H1 (cell line): Measurements from ENCODE around the gene HSD17B3. TPM values are rescaled to one million over a fixed set of nuclear protein-coding genes. Genes with fewer than 3 reads are reported as not detected.

ENCODE experiments used
- ASH2L ChIP-seq: fragments of 200-600, 300-600 bp; sonication (generic); IDR thresholded peaks from one replicate; pipeline ENCODE4 v1.7.1; 2017; ENCODE audit warnings: low read length
- ATF2 ChIP-seq: IDR thresholded peaks from 2 replicates; pipeline ENCODE4 v1.6.1; 2012; ENCODE audit warnings: low read length, inconsistent platforms
- BRCA1 ChIP-seq: IDR thresholded peaks from 2 replicates; pipeline ENCODE4 v1.6.1; 2012; ENCODE audit warnings: low read depth, low read length, improper control_type of control experiment
- CREB1 ChIP-seq: IDR thresholded peaks from 2 replicates; pipeline ENCODE4 v1.6.1; 2012; ENCODE audit warnings: inconsistent platforms
- CTBP2 ChIP-seq: IDR thresholded peaks from 2 replicates; pipeline ENCODE4 v1.7.0; 2011; ENCODE audit warnings: borderline replicate concordance, mild to moderate bottlenecking, moderate library complexity, mixed read lengths, low read length; ENCODE audit not compliant: insufficient read depth, insufficient read length
- CTCF ChIP-seq, 3 experiments: IDR thresholded peaks; 1 replicate in 2 of 3; 2 replicates in 1 of 3; pipeline versions ENCODE4 v1.5.1 to v1.6.1; 2011; ENCODE audit warnings: low read length in 3 of 3, mild to moderate bottlenecking in 3 of 3, inconsistent platforms in 2 of 3, low read depth in 1 of 3, moderate library complexity in 1 of 3; ENCODE audit not compliant: insufficient read depth in 1 of 3; ENCODE audit errors: control extremely low read depth in 1 of 3
- GTF2F1 ChIP-seq: IDR thresholded peaks from 2 replicates; pipeline ENCODE4 v1.6.1; 2012; ENCODE audit warnings: low read depth, low read length, improper control_type of control experiment, borderline replicate concordance
- JUN ChIP-seq: IDR thresholded peaks from 2 replicates; pipeline ENCODE4 v1.6.1; 2011; ENCODE audit warnings: low read depth, mild to moderate bottlenecking, improper control_type of control experiment, low read length
- JUND ChIP-seq: IDR thresholded peaks from 2 replicates; pipeline ENCODE4 v1.6.1; 2011; ENCODE audit warnings: mild to moderate bottlenecking, improper control_type of control experiment, low read length
- KDM5A ChIP-seq: fragments of 200-600 bp; IDR thresholded peaks from 2 replicates; pipeline ENCODE4 v1.7.1; 2012; ENCODE audit warnings: mild to moderate bottlenecking, low read length, inconsistent platforms, mixed read lengths
- PHF8 ChIP-seq: fragments of 200-600 bp; sonication (generic); conservative IDR thresholded peaks from 2 replicates; pipeline ENCODE4 v1.7.1; 2012; ENCODE audit warnings: low read depth, mild to moderate bottlenecking, inconsistent platforms, low read length, moderate library complexity
- POLR2A ChIP-seq, 2 experiments: IDR thresholded peaks; 1 replicate in 1 of 2; 2 replicates in 1 of 2; pipeline ENCODE4 v1.6.1; 2011; ENCODE audit warnings: low read depth in 2 of 2, low read length in 2 of 2, mild to moderate bottlenecking in 2 of 2; ENCODE audit errors: control extremely low read depth in 1 of 2
- RAD21 ChIP-seq, 2 experiments: IDR thresholded peaks in 1 of 2; conservative IDR thresholded peaks in 1 of 2; 2 replicates each; pipeline ENCODE4 v1.6.1; 2011; ENCODE audit warnings: low read depth in 2 of 2, low read length in 2 of 2, improper control_type of control experiment in 1 of 2, inconsistent platforms in 1 of 2, mild to moderate bottlenecking in 1 of 2, moderate library complexity in 1 of 2
- RNF2 ChIP-seq: fragments of 200-900, 300-1000 bp; sonication (generic); IDR thresholded peaks from 2 replicates; pipeline ENCODE4 v1.7.1; 2016; ENCODE audit warnings: borderline replicate concordance, low read depth, mild to moderate bottlenecking, antibody characterized with exemption, low read length; ENCODE audit not compliant: poor library complexity, severe bottlenecking; ENCODE audit errors: missing control alignments
- SIRT6 ChIP-seq: IDR thresholded peaks from one replicate; pipeline ENCODE4 v1.7.1; 2012; ENCODE audit warnings: low read length, inconsistent platforms
- SIX5 ChIP-seq: IDR thresholded peaks from 2 replicates; pipeline ENCODE4 v1.6.1; 2011; ENCODE audit warnings: mild to moderate bottlenecking, low read depth, low read length
- TAF7 ChIP-seq: optimal IDR thresholded peaks from 2 replicates; pipeline ENCODE3; 2011; ENCODE audit warnings: low read depth, mild to moderate bottlenecking, inconsistent platforms, low read length, moderate library complexity, borderline replicate concordance
- YY1 ChIP-seq: IDR thresholded peaks from 2 replicates; pipeline ENCODE4 v1.6.1; 2011; ENCODE audit warnings: low read depth, mild to moderate bottlenecking, low read length
- polyA plus RNA-seq, 7 experiments: library from polyadenylated mRNA; depleted of rRNA in 3 of 7; stranded (reverse) in 5 of 7; unstranded in 2 of 7; fragments of >200 nt in 5 of 7; fragments of 200-250 nt in 2 of 7; gene quantifications; 1 replicate in 5 of 7; 2 replicates in 1 of 7; 4 replicates in 1 of 7; pipeline versions ENCODE4 v1.2.1 to v1.2.3, GENCODE V29; 2011 to 2013; ENCODE audit warnings: missing spikeins in 2 of 7, mixed read lengths in 2 of 7
- total RNA-seq: library from RNA; stranded (reverse); fragmentation: NEBNext Ultra II Directional; extraction: Animal tissue kit (Norgen Biotek cat#: 25700); gene quantifications from 2 replicates; pipeline ENCODE4 v1.2.1, GENCODE V29; 2021

Gene HSD17B3
- total and polyA plus RNA-seq, 2 of the 8 experiments (the other 6 are each of a cell fraction or from before 2014, with no cell fraction given) = not detected

- peak; percentile 59 for TF ChIP-seq TAF7
- no peak for TF ChIP-seq KDM5A
- TF ChIP-seq RAD21 (IDR thresholded peaks at IDR 0.05 in 1 of 2, conservative IDR thresholded peaks at IDR 0.05 in 1 of 2; ENCODE audit: low read depth in 2 of 2, low read length in 2 of 2) = peak; percentile 94 to 95
- peak; percentile 80 for TF ChIP-seq BRCA1
- no peak for TF ChIP-seq GTF2F1
- no peak for TF ChIP-seq JUND
- TF ChIP-seq RNF2 = no peak
- TF ChIP-seq POLR2A (IDR thresholded peaks at IDR 0.05; ENCODE audit: control extremely low read depth in 1 of 2, low read depth in 2 of 2, low read length in 2 of 2) = no peak
- no peak for TF ChIP-seq SIX5
- TF ChIP-seq CTCF (IDR thresholded peaks at IDR 0.05; ENCODE audit: control extremely low read depth in 1 of 3, insufficient read depth in 1 of 3, low read depth in 1 of 3, low read length in 3 of 3) = peak; percentile 94 to 99 (median 98)
- TF ChIP-seq YY1 = 0 out of 2 replicates have a peak, but pooled peaks have one; percentile 53
- no peak for TF ChIP-seq PHF8
- TF ChIP-seq SIRT6 = no peak
- TF ChIP-seq ATF2 = 0 out of 2 replicates have a peak, but pooled peaks have one; percentile 50
- peak; percentile 35; the same call in 1 of the 2 replicates for TF ChIP-seq CREB1
- no peak for TF ChIP-seq JUN
- TF ChIP-seq CTBP2 = no peak
- peak; percentile 70 for TF ChIP-seq ASH2L
These were observed 84.0 kb downstream of the HSD17B3 start (continued) for GRCh38 chr9:96217754-96218693.
